Sigmoid colon (tissue), 7 donors: ENCODE measurements around the gene COL6A5. TPM values are rescaled to one million over a fixed set of nuclear protein-coding genes. Genes with fewer than 3 reads are reported as not detected.

ENCODE experiments used
- DNase-seq: peaks from one replicate; pipeline ENCODE4 v3.0.0-alpha.2; 2019
- H3K27ac ChIP-seq, 4 donors: fragments of 200-600 bp; sonication (generic); one replicate each; pipeline ENCODE4 v1.5.1; 2016 to 2019; ENCODE audit warnings: mild to moderate bottlenecking in 1 of 4
- H3K27me3 ChIP-seq, 3 donors: fragments of 200-600 bp; sonication (generic); one replicate each; pipeline ENCODE4 v1.5.1; 2019; ENCODE audit warnings: mild to moderate bottlenecking in 1 of 3
- H3K36me3 ChIP-seq, 4 donors: fragments of 200-600 bp; sonication (generic); one replicate each; pipeline ENCODE4 v1.5.1; 2016 to 2019
- H3K4me1 ChIP-seq, 4 donors: fragments of 200-600 bp; sonication (generic); one replicate each; pipeline ENCODE4 v1.5.1; 2017 to 2019
- H3K4me3 ChIP-seq, 4 donors: fragments of 200-600 bp; sonication (generic); one replicate each; pipeline ENCODE4 v1.5.1; 2017 to 2019; ENCODE audit warnings: mild to moderate bottlenecking in 2 of 4, moderate library complexity in 1 of 4
- H3K9me3 ChIP-seq, 4 donors: fragments of 200-600 bp in 3 of 4; sonication (generic) in 3 of 4; one replicate each; pipeline versions ENCODE4 v1.5.1 to v1.6.1; 2013 to 2019
- CTCF ChIP-seq, 4 experiments: fragments of 450-650 bp in 3 of 4; fragments of 200-600 bp in 1 of 4; IDR thresholded peaks; one replicate each; pipeline ENCODE4 v1.5.1; 2016 to 2019; ENCODE audit warnings: antibody characterized with exemption in 4 of 4, mild to moderate bottlenecking in 3 of 4, moderate library complexity in 2 of 4
- EP300 ChIP-seq, 4 donors: sonication (generic); formaldehyde crosslinking; IDR thresholded peaks; one replicate each; pipeline ENCODE4 v1.6.1; 2017; ENCODE audit warnings: antibody characterized with exemption in 4 of 4
- POLR2A ChIP-seq, 2 donors: fragments of 450-650 bp; IDR thresholded peaks; one replicate each; pipeline ENCODE4 v1.6.1; 2016; ENCODE audit warnings: antibody characterized with exemption in 2 of 2, mild to moderate bottlenecking in 2 of 2, moderate library complexity in 2 of 2
- POLR2AphosphoS5 ChIP-seq, 4 donors: sonication (generic); formaldehyde crosslinking; IDR thresholded peaks; one replicate each; pipeline ENCODE4 v1.6.1; 2017; ENCODE audit warnings: antibody characterized with exemption in 4 of 4
- WGBS, 2 donors: extraction: QIAGEN DNeasy Blood & Tissue Kit; methylation state at CpG; one replicate each; pipeline ENCODE4 v1.1.7; 2013; 5-methylcytosine and 5-hydroxymethylcytosine counted together
- intact Hi-C: fragments of 100-400 bp; cut with DNase I; formaldehyde crosslinking; loops from one replicate; pipeline ENCODE4 v1.15.1; 2023
- polyA plus RNA-seq, 3 donors: library from polyadenylated mRNA; stranded (reverse); fragments of 200-250 nt; gene quantifications; one replicate each; pipeline ENCODE4 v1.2.3, GENCODE V29; 2013
- total RNA-seq, 4 donors: library from RNA; depleted of rRNA; stranded (reverse); fragments of >200 nt; gene quantifications; one replicate each; pipeline ENCODE4 v1.1.0, GENCODE V29; 2016
- donor health status: healthy with polysubstance abuse.
- donor health status: Bipolar disorder and iron deficiency.
- donor health status: healthy.

COL6A5 gene
- total and polyA plus RNA-seq, 7 donors = 0.09 TPM; not detected in 6

GRCh38 chr3:130457671-130458070 is 112.2 kb downstream of the COL6A5 start:
- Histone ChIP-seq H3K4me1 (no peaks in the 10 kb centered on the region), H3K4me3 (no peak overlapping the region), H3K27ac (no peak overlapping the region), H3K36me3 (no peaks in the 10 kb centered on the region), H3K27me3 (no peaks in the 10 kb centered on the region), H3K9me3 (no peaks in the 10 kb centered on the region)
- TF ChIP-seq POLR2A (IDR thresholded peaks at IDR 0.05) (no peak), POLR2AphosphoS5 (IDR thresholded peaks at IDR 0.05) (no peak), EP300 (IDR thresholded peaks at IDR 0.05) (no peak), CTCF (IDR thresholded peaks at IDR 0.05) (no peak)
- 30 to 60% methylated on average over 1 of the region's 1 CpG for WGBS, 2 donors
- no peak for DNase-seq
- intact Hi-C loops = no loop called here

- H3K27me3 ChIP-seq = no peaks in the 10 kb centered on the region
- no peak for DNase-seq
- no peaks in the 10 kb centered on the region for H3K4me1 ChIP-seq
- intact Hi-C loops = no loop called here
- H3K27ac ChIP-seq = no peak overlapping the region
- no peaks in the 10 kb centered on the region for H3K36me3 ChIP-seq
- no peak for TF ChIP-seq POLR2AphosphoS5 (IDR thresholded peaks at IDR 0.05)
- TF ChIP-seq CTCF (IDR thresholded peaks at IDR 0.05) = no peak
- TF ChIP-seq POLR2A (IDR thresholded peaks at IDR 0.05) = no peak
- no peak for TF ChIP-seq EP300 (IDR thresholded peaks at IDR 0.05)
- no peaks in the 10 kb centered on the region for H3K9me3 ChIP-seq
- no peak overlapping the region for H3K4me3 ChIP-seq
Observed at GRCh38 chr3:130459944-130460343, 114.5 kb downstream of the COL6A5 start.

- no peak overlapping the region for H3K4me3 ChIP-seq
- WGBS, 2 donors = 68 to 74% methylated on average over 5 of the region's 5 CpGs
- no peaks in the 10 kb centered on the region for H3K4me1 ChIP-seq
- no peaks in the 10 kb centered on the region for H3K36me3 ChIP-seq
- no peak for TF ChIP-seq POLR2AphosphoS5 (IDR thresholded peaks at IDR 0.05)
- no peak for TF ChIP-seq POLR2A (IDR thresholded peaks at IDR 0.05)
- no peak for TF ChIP-seq CTCF (IDR thresholded peaks at IDR 0.05)
- no peak for TF ChIP-seq EP300 (IDR thresholded peaks at IDR 0.05)
- no peaks in the 10 kb centered on the region for H3K9me3 ChIP-seq
- no peak for DNase-seq
- intact Hi-C loops = no loop called here
- H3K27ac ChIP-seq = no peak overlapping the region
- H3K27me3 ChIP-seq = no peaks in the 10 kb centered on the region
Observed at GRCh38 chr3:130462089-130462488, 116.6 kb downstream of the COL6A5 start.

- Histone ChIP-seq H3K27ac (no peak overlapping the region), H3K9me3 (no peaks in the 10 kb centered on the region), H3K4me1 (no peaks in the 10 kb centered on the region), H3K4me3 (no peak overlapping the region), H3K27me3 (no peaks in the 10 kb centered on the region), H3K36me3 (no peaks in the 10 kb centered on the region)
- intact Hi-C loops = no loop called here
- 54 to 88% methylated on average over 1 of the region's 1 CpG for WGBS, 2 donors
- TF ChIP-seq EP300 (IDR thresholded peaks at IDR 0.05) (no peak), CTCF (IDR thresholded peaks at IDR 0.05) (no peak), POLR2AphosphoS5 (IDR thresholded peaks at IDR 0.05) (no peak), POLR2A (IDR thresholded peaks at IDR 0.05) (no peak)
- DNase-seq = no peak
Observed at GRCh38 chr3:130463221-130463620, 117.7 kb downstream of the COL6A5 start.

GRCh38 chr3:130465521-130465920 is 120.0 kb downstream of the COL6A5 start:
- Histone ChIP-seq H3K36me3 (no peaks in the 10 kb centered on the region), H3K4me3 (no peak overlapping the region), H3K9me3 (no peaks in the 10 kb centered on the region), H3K27me3 (no peaks in the 10 kb centered on the region), H3K27ac (no peak overlapping the region), H3K4me1 (no peaks in the 10 kb centered on the region)
- 68 to 78% methylated on average over 2 of the region's 2 CpGs for WGBS, 2 donors
- DNase-seq = no peak
- intact Hi-C loops = no loop called here
- TF ChIP-seq POLR2A (IDR thresholded peaks at IDR 0.05) = no peak
- TF ChIP-seq EP300 (IDR thresholded peaks at IDR 0.05) = no peak
- TF ChIP-seq CTCF (IDR thresholded peaks at IDR 0.05) = no peak
- TF ChIP-seq POLR2AphosphoS5 (IDR thresholded peaks at IDR 0.05) = no peak
